ENCODE data around the gene THSD4.

The THSD4 gene

GRCh38 chr15:71080705-71081104 is 34.6 kb upstream of the THSD4 start:
- Histone ChIP-seq H3K4me2 (ENCODE audit: low read length) (no peak overlapping the region), H3K9ac (ENCODE audit: low read length) (no peak overlapping the region), H3K79me2 (ENCODE audit: low read length) (no peaks in the 10 kb centered on the region), H3K4me1 (ENCODE audit: low read length) (0 out of 2 replicates have a peak, but pooled peaks cover 3% of the 10 kb centered on the region), H3K36me3 (replicated peaks; ENCODE audit: low read depth, low read length) (no peaks in the 10 kb centered on the region), H3K27me3 (ENCODE audit: low read depth, low read length) (peaks cover 26% of the 10 kb centered on the region), H3K9me3 (ENCODE audit: insufficient read depth, low read length) (no peaks in the 10 kb centered on the region), H3K4me3 (ENCODE audit: low read length) (no peak overlapping the region), H2AFZ (ENCODE audit: low read depth, low read length) (no peak overlapping the region), H3K27ac (ENCODE audit: low read length) (no peak overlapping the region), H4K20me1 (ENCODE audit: insufficient read depth, low read length) (no peaks in the 10 kb centered on the region)
- TF ChIP-seq EZH2phosphoT487 (IDR thresholded peaks at IDR 0.05; ENCODE audit: low read depth) (no peak), CTCF (IDR thresholded peaks at IDR 0.05; ENCODE audit: low read depth, low read length) (no peak)

- no peaks in the 10 kb centered on the region for H3K9me3 ChIP-seq (ENCODE audit: insufficient read depth, low read length)
- H4K20me1 ChIP-seq (ENCODE audit: insufficient read depth, low read length): no peaks in the 10 kb centered on the region
- no peaks in the 10 kb centered on the region for H3K36me3 ChIP-seq (replicated peaks; ENCODE audit: low read depth, low read length)
- no peak overlapping the region for H2AFZ ChIP-seq (ENCODE audit: low read depth, low read length)
- peaks cover 36% of the 10 kb centered on the region for H3K27me3 ChIP-seq (ENCODE audit: low read depth, low read length)
- H3K9ac ChIP-seq (ENCODE audit: low read length): no peak overlapping the region
- no peak overlapping the region for H3K27ac ChIP-seq (ENCODE audit: low read length)
- 0 out of 2 replicates have a peak, but pooled peaks cover 3% of the 10 kb centered on the region for H3K4me1 ChIP-seq (ENCODE audit: low read length)
- no peaks in the 10 kb centered on the region for H3K79me2 ChIP-seq (ENCODE audit: low read length)
- H3K4me3 ChIP-seq (ENCODE audit: low read length): no peak overlapping the region
- no peak overlapping the region for H3K4me2 ChIP-seq (ENCODE audit: low read length)
- TF ChIP-seq EZH2phosphoT487 (IDR thresholded peaks at IDR 0.05; ENCODE audit: low read depth) (no peak), CTCF (IDR thresholded peaks at IDR 0.05; ENCODE audit: low read depth, low read length) (no peak)
Measured at GRCh38 chr15:71082803-71083202, 32.5 kb upstream of the THSD4 start.

- Histone ChIP-seq H2AFZ (ENCODE audit: low read depth, low read length) (no peak overlapping the region), H3K36me3 (replicated peaks; ENCODE audit: low read depth, low read length) (no peaks in the 10 kb centered on the region), H3K79me2 (ENCODE audit: low read length) (no peaks in the 10 kb centered on the region), H4K20me1 (ENCODE audit: insufficient read depth, low read length) (no peaks in the 10 kb centered on the region), H3K4me1 (ENCODE audit: low read length) (0 out of 2 replicates have a peak, but pooled peaks cover 3% of the 10 kb centered on the region), H3K27ac (ENCODE audit: low read length) (no peak overlapping the region), H3K4me3 (ENCODE audit: low read length) (no peak overlapping the region), H3K27me3 (ENCODE audit: low read depth, low read length) (peaks cover 36% of the 10 kb centered on the region), H3K9ac (ENCODE audit: low read length) (no peak overlapping the region), H3K4me2 (ENCODE audit: low read length) (no peak overlapping the region), H3K9me3 (ENCODE audit: insufficient read depth, low read length) (no peaks in the 10 kb centered on the region)
- no peak for TF ChIP-seq CTCF (IDR thresholded peaks at IDR 0.05; ENCODE audit: low read depth, low read length)
- TF ChIP-seq EZH2phosphoT487 (IDR thresholded peaks at IDR 0.05; ENCODE audit: low read depth): no peak
Measured at GRCh38 chr15:71083349-71083748, 31.9 kb upstream of the THSD4 start.

GRCh38 chr15:71084264-71084663 is 31.0 kb upstream of the THSD4 start:
- Histone ChIP-seq H3K4me3 (ENCODE audit: low read length) (no peak overlapping the region), H3K36me3 (replicated peaks; ENCODE audit: low read depth, low read length) (no peaks in the 10 kb centered on the region), H3K27ac (ENCODE audit: low read length) (no peak overlapping the region), H3K4me2 (ENCODE audit: low read length) (no peak overlapping the region), H3K4me1 (ENCODE audit: low read length) (0 out of 2 replicates have a peak, but pooled peaks cover 3% of the 10 kb centered on the region), H3K79me2 (ENCODE audit: low read length) (no peaks in the 10 kb centered on the region), H4K20me1 (ENCODE audit: insufficient read depth, low read length) (no peaks in the 10 kb centered on the region), H3K27me3 (ENCODE audit: low read depth, low read length) (peaks cover 30% of the 10 kb centered on the region), H2AFZ (ENCODE audit: low read depth, low read length) (no peak overlapping the region), H3K9me3 (ENCODE audit: insufficient read depth, low read length) (no peaks in the 10 kb centered on the region), H3K9ac (ENCODE audit: low read length) (no peak overlapping the region)
- no peak for TF ChIP-seq CTCF (IDR thresholded peaks at IDR 0.05; ENCODE audit: low read depth, low read length)
- no peak for TF ChIP-seq EZH2phosphoT487 (IDR thresholded peaks at IDR 0.05; ENCODE audit: low read depth)

Measured in OCI-LY3 (cell line).